Lower leg skin (tissue), 4 donors: ENCODE data around the gene RNF225. TPM values are rescaled to one million over a fixed set of nuclear protein-coding genes. Genes with fewer than 3 reads are reported as not detected.

Experiments used
- DNase-seq, 2 donors: peaks; one replicate each; pipeline ENCODE4 v3.0.0-alpha.2; 2019; ENCODE audit warnings: low spot score in 2 of 2
- H3K4me3 ChIP-seq: fragments of 200-600 bp; sonication (generic); 2 replicates; pipeline ENCODE4 v1.5.1; 2017; ENCODE audit warnings: mild to moderate bottlenecking, low read depth; ENCODE audit not compliant: poor library complexity, severe bottlenecking
- POLR2A ChIP-seq, 2 donors: fragments of 450-650 bp; IDR thresholded peaks; one replicate each; pipeline ENCODE4 v1.6.1; 2016 to 2017; ENCODE audit warnings: antibody characterized with exemption in 2 of 2, mild to moderate bottlenecking in 1 of 2, moderate library complexity in 1 of 2
- WGBS, 2 donors: methylation state at CpG; one replicate each; pipeline ENCODE4 v1.1.5; 2018; 5-methylcytosine and 5-hydroxymethylcytosine counted together
- intact Hi-C: fragments of 100-400 bp; cut with DNase I; formaldehyde crosslinking; loops from one replicate; pipeline ENCODE4 v1.15.0; 2023; ENCODE audit warnings: low total_unique reads
- total RNA-seq, 4 donors: library from RNA; depleted of rRNA; stranded (reverse); fragments of >200 nt; gene quantifications; one replicate each; pipeline ENCODE4 v1.1.0, GENCODE V29; 2016
- TF ChIP-seq, protein P1 (sequence below), 3 donors: fragments of 450-650 bp; IDR thresholded peaks; one replicate each; pipeline ENCODE4 v1.5.1; 2016; ENCODE audit warnings: antibody characterized with exemption in 3 of 3, mild to moderate bottlenecking in 3 of 3, moderate library complexity in 2 of 3

Gene RNF225
- total RNA-seq, 4 donors from 2014 or later = 30.4 to 62.7 (median 42.7) TPM

- DNase-seq = no peak
- H3K4me3 ChIP-seq = no peak overlapping the region
- no peak for TF ChIP-seq POLR2A (IDR thresholded peaks at IDR 0.05)
- TF ChIP-seq, protein P1, sequence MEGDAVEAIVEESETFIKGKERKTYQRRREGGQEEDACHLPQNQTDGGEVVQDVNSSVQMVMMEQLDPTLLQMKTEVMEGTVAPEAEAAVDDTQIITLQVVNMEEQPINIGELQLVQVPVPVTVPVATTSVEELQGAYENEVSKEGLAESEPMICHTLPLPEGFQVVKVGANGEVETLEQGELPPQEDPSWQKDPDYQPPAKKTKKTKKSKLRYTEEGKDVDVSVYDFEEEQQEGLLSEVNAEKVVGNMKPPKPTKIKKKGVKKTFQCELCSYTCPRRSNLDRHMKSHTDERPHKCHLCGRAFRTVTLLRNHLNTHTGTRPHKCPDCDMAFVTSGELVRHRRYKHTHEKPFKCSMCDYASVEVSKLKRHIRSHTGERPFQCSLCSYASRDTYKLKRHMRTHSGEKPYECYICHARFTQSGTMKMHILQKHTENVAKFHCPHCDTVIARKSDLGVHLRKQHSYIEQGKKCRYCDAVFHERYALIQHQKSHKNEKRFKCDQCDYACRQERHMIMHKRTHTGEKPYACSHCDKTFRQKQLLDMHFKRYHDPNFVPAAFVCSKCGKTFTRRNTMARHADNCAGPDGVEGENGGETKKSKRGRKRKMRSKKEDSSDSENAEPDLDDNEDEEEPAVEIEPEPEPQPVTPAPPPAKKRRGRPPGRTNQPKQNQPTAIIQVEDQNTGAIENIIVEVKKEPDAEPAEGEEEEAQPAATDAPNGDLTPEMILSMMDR (IDR thresholded peaks at IDR 0.05) = no peak
- WGBS, 2 donors = 56 to 74% methylated on average over 7 to 9 of the region's 9 CpGs
- intact Hi-C loops = no loop called here
These were observed 10.1 kb upstream of the RNF225 start for GRCh38 chr19:58385313-58385890.

DNA sequence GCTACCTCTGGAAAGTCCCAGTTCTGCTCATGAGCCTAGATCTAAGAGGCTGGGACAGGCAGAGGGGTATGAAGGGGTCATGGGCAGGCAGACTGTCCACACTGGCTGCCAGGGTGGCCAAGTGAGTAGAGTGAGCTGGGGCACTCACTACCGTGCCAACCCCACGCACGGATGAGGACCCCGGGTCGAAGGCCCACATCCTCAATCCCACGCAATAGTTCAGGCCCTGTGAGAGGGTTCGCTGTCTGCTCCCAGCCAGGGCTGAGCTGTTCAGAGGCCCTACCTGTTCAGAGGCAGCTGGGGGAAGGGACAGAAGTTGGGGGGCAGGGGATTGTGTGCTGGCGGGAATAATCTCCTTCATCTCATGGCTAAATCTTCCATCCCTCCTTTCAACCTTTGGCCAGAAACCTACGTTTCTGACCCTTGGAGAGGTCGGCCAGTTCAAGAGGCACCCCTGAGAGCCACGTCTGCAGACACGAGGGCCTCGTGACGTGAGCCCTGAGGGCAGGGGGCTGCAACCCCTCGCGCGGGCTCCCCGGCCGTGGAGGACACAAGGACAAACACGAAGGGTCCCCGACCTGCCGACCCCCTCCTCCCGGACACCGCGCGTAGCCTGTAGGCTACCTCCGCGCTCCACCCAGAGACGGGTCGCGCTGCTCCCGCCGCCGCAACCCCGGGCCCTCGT lies 9.4 kb upstream of the RNF225 start:
- TF ChIP-seq, protein P1 (IDR thresholded peaks at IDR 0.05) = no peak
- intact Hi-C loops = no loop called here
- H3K4me3 ChIP-seq = peak overlapping the region; percentile 58
- peak in 1 of 2 donors; percentile 85 for DNase-seq
- 7 to 9% methylated on average over 25 to 30 of the region's 36 CpGs for WGBS, 2 donors

DNA sequence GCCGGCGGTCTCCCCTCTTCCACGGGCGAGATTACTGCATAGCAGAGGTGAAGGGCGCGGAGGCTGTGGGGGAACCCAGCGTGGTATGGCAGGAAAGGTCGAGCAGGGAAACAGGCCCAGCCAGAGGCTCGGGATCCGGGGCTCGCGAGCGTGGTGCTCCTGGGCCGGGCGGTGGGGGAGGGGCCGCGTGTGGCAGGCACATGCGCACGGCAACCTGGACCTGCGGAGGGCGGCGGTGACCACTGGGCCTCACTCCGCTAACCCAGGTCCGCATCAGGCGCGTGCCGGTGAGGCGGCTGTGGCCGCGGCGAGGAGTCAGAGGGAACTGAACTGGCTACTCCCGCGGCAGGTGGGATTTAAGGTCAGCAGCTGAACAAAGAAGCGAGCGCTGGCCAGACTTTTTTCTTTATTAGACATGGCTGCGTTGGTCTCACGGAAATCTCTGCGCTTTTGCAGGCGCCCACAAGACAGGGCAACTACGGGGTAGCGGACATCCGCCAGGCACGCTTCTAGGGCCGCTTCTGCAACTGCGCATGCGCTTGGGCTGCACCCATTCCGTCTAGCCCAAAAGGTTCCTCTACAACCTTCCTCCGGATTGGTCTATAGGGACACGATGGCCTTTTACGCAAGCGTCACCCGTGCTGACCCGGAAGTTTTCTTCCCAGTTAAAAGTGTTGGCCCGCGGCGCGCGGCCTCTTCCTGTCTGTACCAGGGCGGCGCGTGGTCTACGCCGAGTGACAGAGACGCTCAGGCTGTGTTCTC lies 8.7 kb upstream of the RNF225 start, which contains the start of gene RPS5:
TSS of gene RPS5 (plus strand) at position 694 of the 762 bp plus-strand sequence. CDS start 869 bp downstream, outside the sequence.
- TF ChIP-seq POLR2A (IDR thresholded peaks at IDR 0.05) = no peak
- H3K4me3 ChIP-seq = peak within 1 kb of the TSS; percentile 63
- intact Hi-C loops = no loop called here
- WGBS, 2 donors = 0% methylated on average over 42 to 48 of the region's 64 CpGs
- peak; percentile 97 to 99 for DNase-seq

GRCh38 chr19:58387338-58388174 lies 7.9 kb upstream of the RNF225 start:
- no peak for TF ChIP-seq POLR2A (IDR thresholded peaks at IDR 0.05)
- TF ChIP-seq, protein P1 (IDR thresholded peaks at IDR 0.05) = no peak
- 8 to 9% methylated on average over 36 to 39 of the region's 39 CpGs for WGBS, 2 donors
- DNase-seq = no peak
- peak overlapping the region; percentile 63 for H3K4me3 ChIP-seq
- intact Hi-C loops = no loop called here

- intact Hi-C loops = no loop called here
- no peak for DNase-seq
- WGBS, 2 donors = 75 to 82% methylated on average over 3 of the region's 3 CpGs
- no peak overlapping the region for H3K4me3 ChIP-seq
- TF ChIP-seq, protein P1 (IDR thresholded peaks at IDR 0.05) = no peak
- no peak for TF ChIP-seq POLR2A (IDR thresholded peaks at IDR 0.05)
These were observed 7.3 kb upstream of the RNF225 start for GRCh38 chr19:58388175-58388526.
